ENCODE results near the gene TARS3. TPM values are rescaled to one million over a fixed set of nuclear protein-coding genes. Genes with fewer than 3 reads are reported as not detected.

TARS3 gene
- total RNA-seq, 4 donors from 2014 or later = 6.2 to 11.3 (median 9.6) TPM

DNA sequence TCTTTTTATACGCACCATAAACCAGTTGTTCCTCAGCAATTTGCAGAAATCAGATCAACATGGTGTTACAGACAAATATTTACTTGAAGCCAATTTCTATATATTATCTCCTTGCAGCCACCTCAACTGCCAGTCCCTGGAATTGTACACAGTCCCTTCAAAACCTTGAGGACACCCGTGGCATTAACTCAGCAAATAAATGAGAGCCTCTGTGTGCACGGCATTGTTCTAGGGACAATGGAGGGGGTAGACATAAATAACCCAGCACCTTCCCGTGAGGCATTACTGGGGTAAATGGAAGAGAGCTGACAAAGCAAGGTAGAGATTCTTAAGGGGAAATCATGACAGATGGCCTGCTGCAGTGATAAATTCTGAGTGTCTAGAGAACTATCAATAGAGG is 84.6 kb downstream of the TARS3 start:
- WGBS, 2 donors = 84 to 91% methylated on average over 4 of the region's 4 CpGs
- intact Hi-C loops (cut with DNase I; ENCODE audit: low total_unique reads) = loop anchor here (5.0 kb wide), 1 partner anchor 337 kb away; no protein-coding TSS in a partner anchor
- no peak for TF ChIP-seq POLR2A (IDR thresholded peaks at IDR 0.05)
- TF ChIP-seq, protein P1, sequence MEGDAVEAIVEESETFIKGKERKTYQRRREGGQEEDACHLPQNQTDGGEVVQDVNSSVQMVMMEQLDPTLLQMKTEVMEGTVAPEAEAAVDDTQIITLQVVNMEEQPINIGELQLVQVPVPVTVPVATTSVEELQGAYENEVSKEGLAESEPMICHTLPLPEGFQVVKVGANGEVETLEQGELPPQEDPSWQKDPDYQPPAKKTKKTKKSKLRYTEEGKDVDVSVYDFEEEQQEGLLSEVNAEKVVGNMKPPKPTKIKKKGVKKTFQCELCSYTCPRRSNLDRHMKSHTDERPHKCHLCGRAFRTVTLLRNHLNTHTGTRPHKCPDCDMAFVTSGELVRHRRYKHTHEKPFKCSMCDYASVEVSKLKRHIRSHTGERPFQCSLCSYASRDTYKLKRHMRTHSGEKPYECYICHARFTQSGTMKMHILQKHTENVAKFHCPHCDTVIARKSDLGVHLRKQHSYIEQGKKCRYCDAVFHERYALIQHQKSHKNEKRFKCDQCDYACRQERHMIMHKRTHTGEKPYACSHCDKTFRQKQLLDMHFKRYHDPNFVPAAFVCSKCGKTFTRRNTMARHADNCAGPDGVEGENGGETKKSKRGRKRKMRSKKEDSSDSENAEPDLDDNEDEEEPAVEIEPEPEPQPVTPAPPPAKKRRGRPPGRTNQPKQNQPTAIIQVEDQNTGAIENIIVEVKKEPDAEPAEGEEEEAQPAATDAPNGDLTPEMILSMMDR (IDR thresholded peaks at IDR 0.05) = no peak
- H3K4me3 ChIP-seq (ENCODE audit: low read depth, poor library complexity, severe bottlenecking) = no peak overlapping the region
- no peak for DNase-seq (ENCODE audit: low spot score in 2 of 2)

DNA sequence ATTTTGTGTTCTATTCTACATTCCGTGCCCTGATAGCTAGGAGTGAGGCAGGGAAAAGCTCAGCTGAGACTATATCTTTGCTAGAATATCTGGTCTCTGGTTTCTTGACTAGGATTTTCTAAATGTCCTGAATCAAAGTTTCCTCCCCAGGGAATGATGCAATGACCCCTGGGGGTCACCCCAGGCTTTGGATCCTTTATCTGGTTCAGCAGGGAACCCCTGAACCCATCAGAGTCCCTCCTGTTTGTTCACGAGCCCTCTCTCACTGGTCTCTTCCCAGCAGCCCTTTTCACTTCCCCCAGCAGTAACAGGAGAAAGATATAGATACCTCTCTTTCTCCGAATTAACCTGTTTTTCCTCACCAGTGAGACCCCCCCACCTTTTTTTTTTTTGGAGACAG is 86.4 kb downstream of the TARS3 start:
- TF ChIP-seq, protein P1 (IDR thresholded peaks at IDR 0.05) = no peak
- TF ChIP-seq POLR2A (IDR thresholded peaks at IDR 0.05) = no peak
- no peak for DNase-seq (ENCODE audit: low spot score in 2 of 2)
- intact Hi-C loops (cut with DNase I; ENCODE audit: low total_unique reads) = loop anchor here (5.0 kb wide), 1 partner anchor 336 kb away; no protein-coding TSS in a partner anchor
- 80 to 84% methylated on average over 3 of the region's 3 CpGs for WGBS, 2 donors
- H3K4me3 ChIP-seq (ENCODE audit: low read depth, poor library complexity, severe bottlenecking) = no peak overlapping the region

DNA sequence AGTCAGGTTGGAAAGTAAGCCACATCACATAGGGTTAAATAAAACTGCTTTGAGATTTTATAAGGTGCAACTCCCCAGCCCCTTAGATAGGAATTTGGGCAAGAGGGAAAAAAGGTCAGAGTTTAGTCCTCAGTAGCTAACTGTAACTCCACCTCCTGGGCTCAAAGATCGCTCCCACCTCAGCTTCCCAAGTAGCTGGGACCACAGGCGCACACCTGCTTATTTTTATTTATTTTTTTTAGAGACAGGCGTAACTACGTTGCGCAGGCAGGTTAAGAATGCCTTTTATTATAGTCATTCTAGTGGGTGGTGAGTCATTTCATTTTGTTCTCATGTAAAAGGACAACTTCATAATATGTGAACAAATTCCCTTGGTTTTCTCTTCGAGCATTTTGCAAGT is 86.8 kb downstream of the TARS3 start:
- H3K4me3 ChIP-seq (ENCODE audit: low read depth, poor library complexity, severe bottlenecking) = no peak overlapping the region
- TF ChIP-seq, protein P1 (IDR thresholded peaks at IDR 0.05) = no peak
- no peak for TF ChIP-seq POLR2A (IDR thresholded peaks at IDR 0.05)
- WGBS, 2 donors = 69 to 73% methylated on average over 6 of the region's 6 CpGs
- no peak for DNase-seq (ENCODE audit: low spot score in 2 of 2)
- intact Hi-C loops (cut with DNase I; ENCODE audit: low total_unique reads) = loop anchor here (5.0 kb wide), 1 partner anchor 335 kb away; no protein-coding TSS in a partner anchor

DNA sequence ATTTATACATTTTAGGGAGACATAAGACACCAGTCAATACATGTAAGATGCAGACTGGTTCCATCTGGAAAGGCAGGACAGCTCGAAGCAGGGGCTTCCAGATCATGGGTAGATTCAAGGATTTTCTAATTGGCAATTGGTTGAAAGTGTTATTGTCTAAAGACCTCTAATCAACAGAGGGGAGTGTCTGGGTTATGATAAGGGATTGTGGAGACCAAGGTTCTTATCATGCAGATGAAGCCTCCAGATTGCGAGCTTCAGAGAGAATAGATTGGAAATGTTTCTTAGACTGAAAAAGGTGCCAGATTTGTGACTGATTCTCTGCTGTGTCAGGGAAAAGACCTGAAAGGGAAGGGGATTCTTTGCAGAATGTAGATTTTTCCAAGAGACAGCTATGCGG is 87.2 kb downstream of the TARS3 start:
- 82 to 88% methylated on average over 3 of the region's 3 CpGs for WGBS, 2 donors
- intact Hi-C loops (cut with DNase I; ENCODE audit: low total_unique reads) = loop anchor here (5.0 kb wide), 1 partner anchor 335 kb away; no protein-coding TSS in a partner anchor

DNA sequence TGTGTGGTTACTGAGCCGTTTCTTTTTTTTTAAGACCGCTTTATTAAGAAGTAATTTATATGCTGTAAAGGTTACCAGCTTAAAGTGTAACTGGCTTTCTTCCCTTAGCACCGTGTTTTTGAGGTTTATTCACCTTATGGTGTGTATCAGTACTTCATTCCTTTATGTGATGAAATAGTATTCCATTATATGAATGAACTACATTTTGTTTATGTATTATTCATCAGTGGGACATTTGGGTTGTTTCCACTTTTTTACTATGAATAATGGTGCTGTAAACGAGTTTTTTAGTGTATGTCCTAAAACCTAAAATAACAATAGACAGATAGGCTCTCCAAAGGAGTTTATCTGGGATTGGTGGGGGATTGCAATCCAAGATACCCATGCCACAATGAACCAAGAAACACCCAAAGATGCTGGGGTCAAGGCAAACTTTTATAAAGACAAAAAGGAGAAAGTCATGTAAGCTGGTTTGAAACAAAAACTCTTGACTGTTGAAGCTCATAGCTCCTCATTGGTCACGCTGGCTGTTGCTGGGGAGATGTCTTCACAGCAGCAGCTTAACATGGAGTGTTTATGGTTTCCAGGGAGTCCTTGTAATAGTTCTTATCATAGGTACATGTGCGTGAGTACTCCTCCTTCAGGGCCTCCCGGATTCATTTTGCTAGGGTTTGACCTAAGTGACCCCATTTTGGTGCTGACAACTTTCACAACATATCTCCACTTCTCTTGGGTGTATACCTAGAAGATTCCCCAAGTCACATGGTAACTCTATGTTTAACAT is 88.1 kb downstream of the TARS3 start:
- no peak for DNase-seq (ENCODE audit: low spot score in 2 of 2)
- intact Hi-C loops (cut with DNase I; ENCODE audit: low total_unique reads) = loop anchor here (5.0 kb wide), 1 partner anchor 334 kb away; no protein-coding TSS in a partner anchor
- H3K4me3 ChIP-seq (ENCODE audit: low read depth, poor library complexity, severe bottlenecking) = no peak overlapping the region
- TF ChIP-seq POLR2A (IDR thresholded peaks at IDR 0.05) = no peak
- TF ChIP-seq, protein P1 (IDR thresholded peaks at IDR 0.05) = no peak
- 81 to 82% methylated on average over 7 of the region's 7 CpGs for WGBS, 2 donors

More for the DNA sequence above, 87.2 kb downstream of the TARS3 start:
- DNase-seq (ENCODE audit: low spot score in 2 of 2) = no peak
- TF ChIP-seq, protein P1 (IDR thresholded peaks at IDR 0.05) = no peak
- TF ChIP-seq POLR2A (IDR thresholded peaks at IDR 0.05) = no peak
- H3K4me3 ChIP-seq (ENCODE audit: low read depth, poor library complexity, severe bottlenecking) = no peak overlapping the region
